GM18502 (cell line): ENCODE data around the gene SKP2.
"Not testable (repeated sequence)": the region's sequence is repeated elsewhere in the genome, so short reads cannot be mapped to it uniquely, and the experiment has no call there.

ENCODE experiments used
- ATAC-seq: cut with Tn5 transposase; IDR thresholded peaks from one replicate; pipeline ENCODE4 v1.9.1; 2021; ENCODE audit warnings: mild to moderate bottlenecking; ENCODE audit not compliant: unreplicated experiment, poor library complexity

Gene SKP2

GRCh38 chr5:36198281-36198680 is 46.4 kb downstream of the SKP2 start:
- ATAC-seq: no peak

GRCh38 chr5:36198783-36199182 is 46.9 kb downstream of the SKP2 start:
- not testable (repeated sequence) for ATAC-seq

GRCh38 chr5:36199620-36200019 is 47.7 kb downstream of the SKP2 start:
- no peak for ATAC-seq

GRCh38 chr5:36200513-36200912 is 48.6 kb downstream of the SKP2 start:
- ATAC-seq: no peak

- ATAC-seq: no peak
These were observed 50.6 kb downstream of the SKP2 start for GRCh38 chr5:36202521-36202961.

- no peak for ATAC-seq
These were observed 53.4 kb downstream of the SKP2 start for GRCh38 chr5:36205329-36205728.

GRCh38 chr5:36206913-36207312 is 55.0 kb downstream of the SKP2 start:
- no peak for ATAC-seq

GRCh38 chr5:36208786-36209185 is 56.9 kb downstream of the SKP2 start:
- no peak for ATAC-seq

GRCh38 chr5:36209664-36210063 is 57.8 kb downstream of the SKP2 start:
- ATAC-seq: no peak

- ATAC-seq: no peak
These were observed 62.5 kb downstream of the SKP2 start for GRCh38 chr5:36214436-36214835.

- no peak for ATAC-seq
These were observed 64.0 kb downstream of the SKP2 start for GRCh38 chr5:36215910-36216309.

- ATAC-seq: no peak
These were observed 65.7 kb downstream of the SKP2 start for GRCh38 chr5:36217567-36217966.

- ATAC-seq: no peak
These were observed 66.1 kb downstream of the SKP2 start for GRCh38 chr5:36217988-36218387.

- ATAC-seq: no peak
These were observed 70.7 kb downstream of the SKP2 start for GRCh38 chr5:36222620-36223019.

- no peak for ATAC-seq
These were observed 75.1 kb downstream of the SKP2 start for GRCh38 chr5:36227046-36227445.

GRCh38 chr5:36228505-36228904 is 76.6 kb downstream of the SKP2 start:
- no peak for ATAC-seq

- ATAC-seq: no peak
These were observed 78.4 kb downstream of the SKP2 start for GRCh38 chr5:36230151-36230790.

GRCh38 chr5:36232533-36232932 is 80.6 kb downstream of the SKP2 start:
- no peak for ATAC-seq
